GM19035 (cell line): ENCODE measurements around the gene SORCS3.

Experiments
- ATAC-seq: cut with Tn5 transposase; IDR thresholded peaks from one replicate; pipeline ENCODE4 v1.9.1; 2021; ENCODE audit not compliant: unreplicated experiment

SORCS3 gene

GRCh38 chr10:105159268-105159667, 518.2 kb downstream of the SORCS3 start:
- ATAC-seq: no peak

- ATAC-seq: no peak
Measured at GRCh38 chr10:105161149-105161548, 520.1 kb downstream of the SORCS3 start.

GRCh38 chr10:105161767-105162166, 520.7 kb downstream of the SORCS3 start:
- no peak for ATAC-seq

GRCh38 chr10:105170521-105170920, 529.4 kb downstream of the SORCS3 start:
- ATAC-seq: no peak

GRCh38 chr10:105171945-105172344, 530.9 kb downstream of the SORCS3 start:
- no peak for ATAC-seq

- ATAC-seq: no peak
Measured at GRCh38 chr10:105181626-105182025, 540.5 kb downstream of the SORCS3 start.

- ATAC-seq: no peak
Measured at GRCh38 chr10:105183536-105183935, 542.4 kb downstream of the SORCS3 start.

GRCh38 chr10:105185161-105185560, 544.1 kb downstream of the SORCS3 start:
- no peak for ATAC-seq

- no peak for ATAC-seq
Measured at GRCh38 chr10:105187243-105187642, 546.2 kb downstream of the SORCS3 start.

- ATAC-seq: no peak
Measured at GRCh38 chr10:105188737-105189462, 547.8 kb downstream of the SORCS3 start.

- no peak for ATAC-seq
Measured at GRCh38 chr10:105189463-105189800, 548.3 kb downstream of the SORCS3 start.

GRCh38 chr10:105192146-105192545, 551.1 kb downstream of the SORCS3 start:
- no peak for ATAC-seq

GRCh38 chr10:105192861-105193260, 551.8 kb downstream of the SORCS3 start:
- no peak for ATAC-seq

- ATAC-seq: no peak
Measured at GRCh38 chr10:105195831-105196230, 554.7 kb downstream of the SORCS3 start.

GRCh38 chr10:105197598-105198364, 556.7 kb downstream of the SORCS3 start:
- no peak for ATAC-seq

GRCh38 chr10:105206616-105207015, 565.5 kb downstream of the SORCS3 start:
- no peak for ATAC-seq

GRCh38 chr10:105207476-105207995, 566.4 kb downstream of the SORCS3 start:
- no peak for ATAC-seq

GRCh38 chr10:105210546-105210945, 569.5 kb downstream of the SORCS3 start:
- ATAC-seq: no peak

GRCh38 chr10:105237685-105238084, 596.6 kb downstream of the SORCS3 start:
- no peak for ATAC-seq

- no peak for ATAC-seq
Measured at GRCh38 chr10:105239311-105240219, 598.5 kb downstream of the SORCS3 start.

- ATAC-seq: no peak
Measured at GRCh38 chr10:105241254-105241653, 600.2 kb downstream of the SORCS3 start.
